GM19023 (cell line): ENCODE data around the gene MINPP1.
"Not testable (repeated sequence)": the region's sequence is repeated elsewhere in the genome, so short reads cannot be mapped to it uniquely, and the experiment has no call there.

Experiments used
- ATAC-seq: cut with Tn5 transposase; IDR thresholded peaks from one replicate; pipeline ENCODE4 v1.9.1; 2021; ENCODE audit warnings: mild to moderate bottlenecking, moderate library complexity; ENCODE audit not compliant: unreplicated experiment

MINPP1 gene

DNA sequence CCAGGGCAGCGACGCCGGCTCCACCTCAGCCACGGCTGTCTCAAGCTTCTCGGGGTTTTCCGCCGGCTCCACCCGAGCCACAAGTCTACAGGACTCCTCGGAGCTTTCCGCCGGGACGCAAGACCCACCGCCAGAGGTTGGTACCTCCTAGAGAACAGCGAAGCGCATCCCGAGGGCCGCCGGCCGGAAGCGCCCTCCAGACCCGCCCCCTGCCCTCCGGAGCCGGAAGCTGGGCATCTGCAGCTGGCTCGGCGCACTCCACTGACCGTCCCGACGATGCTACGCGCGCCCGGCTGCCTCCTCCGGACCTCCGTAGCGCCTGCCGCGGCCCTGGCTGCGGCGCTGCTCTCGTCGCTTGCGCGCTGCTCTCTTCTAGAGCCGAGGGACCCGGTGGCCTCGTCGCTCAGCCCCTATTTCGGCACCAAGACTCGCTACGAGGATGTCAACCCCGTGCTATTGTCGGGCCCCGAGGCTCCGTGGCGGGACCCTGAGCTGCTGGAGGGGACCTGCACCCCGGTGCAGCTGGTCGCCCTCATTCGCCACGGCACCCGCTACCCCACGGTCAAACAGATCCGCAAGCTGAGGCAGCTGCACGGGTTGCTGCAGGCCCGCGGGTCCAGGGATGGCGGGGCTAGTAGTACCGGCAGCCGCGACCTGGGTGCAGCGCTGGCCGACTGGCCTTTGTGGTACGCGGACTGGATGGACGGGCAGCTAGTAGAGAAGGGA lies at the start of gene MINPP1:
TSS of gene MINPP1 (plus strand) at position 254 of the 726 bp plus-strand sequence. CDS start at position 277, 23 bp downstream.
- ATAC-seq, result peak; percentile 90

GRCh38 chr10:87456586-87457220 lies 48.0 kb upstream of the MINPP1 start:
- ATAC-seq, result not testable (repeated sequence)

DNA sequence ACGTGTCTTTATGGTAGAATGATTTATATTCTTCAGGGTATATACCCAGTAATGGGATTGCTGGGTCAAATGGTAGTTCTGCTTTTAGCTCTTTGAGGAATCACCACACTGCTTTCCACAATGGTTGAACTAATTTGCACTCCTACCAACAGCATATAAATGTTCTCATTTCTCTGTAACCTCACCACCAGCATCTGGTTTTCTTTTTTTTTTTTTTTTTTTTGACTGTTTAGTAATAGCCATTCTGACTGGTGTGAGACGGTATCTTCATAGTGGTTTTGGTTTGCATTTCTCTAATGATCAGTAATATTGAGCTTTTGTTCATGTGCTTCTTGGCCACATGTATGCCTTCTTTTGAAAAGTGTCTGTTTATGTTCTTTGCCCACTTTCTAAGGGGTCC lies 42.9 kb upstream of the MINPP1 start:
- ATAC-seq, result not testable (repeated sequence)

- ATAC-seq, result not testable (repeated sequence)
Observed at GRCh38 chr10:87466849-87467248, 37.8 kb upstream of the MINPP1 start.

GRCh38 chr10:87488733-87489132 lies 16.0 kb upstream of the MINPP1 start:
- ATAC-seq, result not testable (repeated sequence)

GRCh38 chr10:87490285-87490684 lies 14.4 kb upstream of the MINPP1 start:
- not testable (repeated sequence) for ATAC-seq

DNA sequence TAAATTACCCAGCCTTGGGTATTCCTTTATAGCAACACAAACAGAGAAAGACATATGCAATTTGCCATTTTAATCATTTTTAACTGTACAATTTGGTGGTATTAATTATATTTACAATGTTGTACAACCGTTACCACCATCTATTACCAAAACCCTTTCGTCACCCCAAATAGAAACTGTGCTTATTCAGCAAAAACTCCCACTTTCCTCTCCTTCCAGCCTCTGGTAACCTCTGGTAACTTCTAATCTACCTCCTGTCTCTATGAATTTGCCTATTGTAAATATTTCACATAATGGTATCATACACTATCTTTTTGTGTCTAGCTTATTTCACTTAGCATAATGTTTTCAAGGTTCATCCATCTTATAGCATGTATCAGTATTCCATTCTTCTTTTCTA lies 12.2 kb upstream of the MINPP1 start:
- ATAC-seq, result not testable (repeated sequence)

- ATAC-seq, result not testable (repeated sequence)
Observed at GRCh38 chr10:87495446-87495845, 9.2 kb upstream of the MINPP1 start.

DNA sequence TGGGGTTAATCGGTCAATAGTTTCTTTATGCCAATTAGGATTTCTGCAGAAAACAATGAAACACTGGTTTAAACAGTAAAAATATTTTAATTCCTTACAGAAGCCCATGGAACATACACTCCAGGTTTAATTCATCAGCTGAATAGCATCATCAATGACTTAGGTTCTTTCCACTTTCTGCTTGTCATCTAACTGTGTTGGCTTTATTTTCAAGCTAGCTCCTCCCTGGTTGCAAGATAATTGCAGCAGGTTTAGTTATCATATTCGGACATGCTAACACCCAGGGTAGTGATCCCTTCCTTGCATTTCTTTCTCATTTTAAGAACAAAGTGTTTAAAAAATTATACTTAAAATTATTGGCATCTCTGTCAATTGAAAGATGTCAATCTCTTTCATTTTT lies 7.3 kb upstream of the MINPP1 start:
- not testable (repeated sequence) for ATAC-seq

- not testable (repeated sequence) for ATAC-seq
Observed at GRCh38 chr10:87498106-87498789, 6.4 kb upstream of the MINPP1 start.

DNA sequence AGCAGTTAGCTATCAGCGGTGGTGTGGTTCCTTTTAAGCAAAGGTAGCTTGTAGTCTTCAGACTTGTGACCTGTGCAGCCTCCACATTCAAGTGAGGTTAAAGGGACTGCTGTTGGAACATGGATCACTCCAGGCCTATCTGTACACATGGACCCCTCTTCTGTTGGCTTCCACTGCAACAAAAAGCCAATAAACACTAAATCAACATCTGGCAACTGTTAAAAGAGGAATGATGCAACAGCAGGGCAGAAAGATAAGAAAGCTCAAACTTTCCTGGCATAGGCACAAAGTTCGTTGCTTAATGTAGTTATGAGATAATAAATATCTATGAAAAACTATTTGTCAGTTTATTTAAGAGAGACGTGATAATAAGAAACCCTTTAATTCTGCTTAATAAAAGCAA lies 4.0 kb upstream of the MINPP1 start:
- ATAC-seq, result no peak

GRCh38 chr10:87503401-87503800 lies 1.3 kb upstream of the MINPP1 start:
- no peak for ATAC-seq

DNA sequence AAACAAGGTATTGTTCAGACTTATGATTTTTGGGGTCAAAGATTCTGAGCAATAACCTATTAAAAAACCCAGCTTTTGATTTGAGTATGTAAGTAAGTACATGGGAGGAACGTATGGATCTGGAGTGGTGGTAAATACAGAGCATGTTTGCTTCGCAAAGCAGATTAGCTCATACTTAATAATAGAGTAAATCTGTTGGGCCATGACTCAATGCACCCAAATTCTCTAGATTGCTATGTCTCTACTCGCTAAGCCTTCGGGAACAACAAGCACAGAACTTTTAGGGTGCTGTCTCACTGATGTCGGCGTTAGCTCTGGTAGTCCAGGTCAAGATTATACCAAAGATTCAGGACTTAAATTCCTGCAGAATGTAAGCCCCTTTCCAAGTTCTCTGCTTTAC lies 807 bp upstream of the MINPP1 start:
- ATAC-seq, result no peak

GRCh38 chr10:87504307-87504639 lies 420 bp upstream of the MINPP1 start:
- no peak for ATAC-seq

DNA sequence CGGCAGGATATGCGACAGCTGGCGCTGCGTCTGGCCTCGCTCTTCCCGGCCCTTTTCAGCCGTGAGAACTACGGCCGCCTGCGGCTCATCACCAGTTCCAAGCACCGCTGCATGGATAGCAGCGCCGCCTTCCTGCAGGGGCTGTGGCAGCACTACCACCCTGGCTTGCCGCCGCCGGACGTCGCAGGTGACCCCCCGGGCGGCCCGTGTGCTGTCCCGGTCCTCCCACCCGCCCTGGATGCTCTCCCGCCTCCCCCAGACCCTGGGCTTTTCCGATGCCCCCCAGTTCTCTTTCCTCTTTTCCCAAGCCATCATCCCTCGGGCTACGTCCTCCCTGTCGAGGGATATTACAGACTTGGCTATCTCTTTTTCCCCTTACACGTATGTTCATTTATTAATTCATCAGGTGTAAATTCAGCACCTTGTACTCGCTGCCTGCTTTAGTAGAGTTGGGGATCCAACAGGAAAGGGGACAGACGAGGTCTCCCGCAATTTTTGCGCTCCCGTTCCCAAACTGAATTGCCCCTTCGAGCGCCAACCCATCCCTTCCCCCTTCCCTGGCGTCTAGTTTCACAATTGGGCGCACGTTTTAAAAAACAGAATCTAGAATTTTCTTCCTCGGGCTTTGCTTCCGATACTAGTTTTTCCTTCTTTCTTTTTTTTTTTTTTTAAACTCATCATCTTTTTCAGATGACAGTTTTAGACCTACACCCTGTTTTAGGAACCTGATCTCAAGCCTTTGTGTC lies 846 bp downstream of the MINPP1 start:
- ATAC-seq, result peak; percentile 65

DNA sequence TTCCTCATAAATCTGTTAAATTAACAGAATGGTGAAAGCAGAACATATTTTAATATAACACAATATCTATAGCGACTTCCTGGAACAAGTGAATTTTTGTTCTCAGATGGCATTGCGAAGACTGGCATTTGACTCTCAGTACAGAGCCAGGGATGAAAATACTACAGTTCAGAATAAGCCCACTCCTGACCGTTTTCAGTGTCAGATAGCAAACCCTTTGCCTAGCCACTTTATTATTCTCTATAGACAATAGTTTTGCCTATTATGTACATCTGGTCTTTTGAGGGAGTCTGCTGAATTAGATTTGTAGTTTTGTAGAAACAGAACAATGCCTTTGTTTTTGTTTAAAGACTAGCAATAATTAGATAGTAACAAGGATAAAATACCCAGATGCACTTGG lies 2.3 kb downstream of the MINPP1 start:
- no peak for ATAC-seq

- ATAC-seq, result no peak
Observed at GRCh38 chr10:87507879-87508483, 3.3 kb downstream of the MINPP1 start.

DNA sequence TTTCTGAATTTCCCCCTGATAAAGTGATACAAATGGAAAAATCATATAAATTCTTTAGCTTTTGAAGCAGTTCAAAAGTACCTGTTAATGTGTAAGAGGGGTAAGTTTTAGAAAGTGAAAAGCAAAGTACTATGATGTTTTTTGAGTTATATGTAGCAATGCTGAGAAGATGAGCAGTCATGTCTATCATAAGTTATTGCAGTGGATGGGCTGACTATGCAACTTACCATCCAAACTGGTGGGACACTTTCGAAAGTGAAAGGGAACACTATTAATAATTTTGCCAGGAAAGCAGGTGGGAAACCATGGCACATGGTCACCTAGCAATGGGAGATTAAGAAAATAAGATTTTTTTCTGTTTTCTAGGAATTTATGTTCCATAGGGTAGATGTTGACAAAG lies 4.1 kb downstream of the MINPP1 start:
- ATAC-seq, result no peak

- no peak for ATAC-seq
Observed at GRCh38 chr10:87510025-87510424, 5.3 kb downstream of the MINPP1 start.

DNA sequence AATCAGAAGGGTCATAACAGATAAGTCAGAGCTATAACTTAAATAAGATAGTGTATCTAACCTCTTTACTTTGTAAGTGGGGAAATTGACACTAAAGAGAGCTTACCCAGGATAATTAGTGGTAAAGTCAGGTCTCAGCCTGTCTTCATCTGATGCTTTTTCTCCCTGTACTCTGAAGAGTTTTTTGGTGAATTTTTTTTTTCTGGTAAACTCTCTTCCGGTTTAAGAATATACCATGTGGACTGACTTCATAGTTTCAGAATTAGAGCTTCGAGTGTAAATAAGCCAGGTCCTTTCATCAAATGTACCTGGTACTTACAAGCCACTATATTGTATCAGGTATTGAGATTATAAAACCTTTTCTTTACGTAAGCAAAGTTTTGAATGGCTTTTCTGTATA lies 6.8 kb downstream of the MINPP1 start:
- no peak for ATAC-seq

DNA sequence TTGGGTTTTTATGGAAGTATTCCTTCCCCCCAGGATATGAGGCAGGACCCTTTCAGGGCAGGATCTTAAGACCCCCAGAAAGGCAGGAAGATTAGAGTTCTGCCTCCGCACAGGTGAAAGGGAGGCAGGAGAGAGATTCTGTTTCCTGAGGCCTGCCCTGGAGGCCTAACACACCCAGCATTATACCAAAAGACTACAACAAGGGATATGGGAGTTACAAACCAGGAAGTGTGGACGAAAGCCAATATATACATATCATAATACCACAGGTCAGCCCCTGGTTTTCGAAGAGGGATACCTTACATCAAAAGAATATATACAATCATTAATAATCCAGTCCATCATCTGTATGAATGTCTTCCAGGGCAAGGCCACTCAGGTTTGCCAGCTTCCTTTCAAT lies 14.2 kb downstream of the MINPP1 start:
- ATAC-seq, result no peak
